SKM-1 treated with dmso at 0.1 percent for 144 hours (cell line): ENCODE data around the gene MGLL.

ENCODE experiments used
- DNase-seq: peaks from one replicate; lab custom pipeline; 2025; ENCODE audit not compliant: unreplicated experiment; lab: John Stamatoyannopoulos, UW

MGLL gene

GRCh38 chr3:127678315-127678599, 144.1 kb downstream of the MGLL start:
- no peak for DNase-seq

- DNase-seq: no peak
Measured at GRCh38 chr3:127677541-127678314, 144.6 kb downstream of the MGLL start.

GRCh38 chr3:127676921-127677351, 145.4 kb downstream of the MGLL start:
- DNase-seq: no peak

GRCh38 chr3:127676456-127676855, 145.9 kb downstream of the MGLL start:
- DNase-seq: no peak

- no peak for DNase-seq
Measured at GRCh38 chr3:127675651-127676391, 146.5 kb downstream of the MGLL start.

GRCh38 chr3:127674790-127675189, 147.5 kb downstream of the MGLL start:
- DNase-seq: no peak

- DNase-seq: no peak
Measured at GRCh38 chr3:127674101-127674721, 148.1 kb downstream of the MGLL start.

- DNase-seq: peak; percentile 5
Measured at GRCh38 chr3:127673191-127674100, 148.9 kb downstream of the MGLL start.

- peak; percentile 47 for DNase-seq
Measured at GRCh38 chr3:127672429-127673190, 149.7 kb downstream of the MGLL start, which contains the start of gene ABTB1. Gene ABTB1, plus strand, starts transcription at chr3:127672952. Its CDS starts 74 bp downstream, at chr3:127673026.

- no peak for DNase-seq
Measured at GRCh38 chr3:127671523-127672428, 150.5 kb downstream of the MGLL start.

GRCh38 chr3:127670761-127671522, 151.4 kb downstream of the MGLL start:
- DNase-seq: no peak

GRCh38 chr3:127670229-127670559, 152.1 kb downstream of the MGLL start:
- DNase-seq: no peak

GRCh38 chr3:127669541-127670228, 152.6 kb downstream of the MGLL start:
- no peak for DNase-seq

- DNase-seq: no peak
Measured at GRCh38 chr3:127668906-127669305, 153.4 kb downstream of the MGLL start.

GRCh38 chr3:127667119-127667681, 155.1 kb downstream of the MGLL start:
- DNase-seq: no peak

GRCh38 chr3:127666676-127667075, 155.6 kb downstream of the MGLL start:
- DNase-seq: no peak

GRCh38 chr3:127665586-127665985, 156.7 kb downstream of the MGLL start:
- no peak for DNase-seq

- DNase-seq: no peak
Measured at GRCh38 chr3:127665165-127665564, 157.2 kb downstream of the MGLL start.
